Neuronal stem cell (in vitro differentiated cells): ENCODE results near the gene CAMTA1.

Source experiments
- DNase-seq: peaks from one replicate; pipeline ENCODE4 v3.0.0-alpha.2; 2013; ENCODE audit warnings: low spot score
- H2AFZ ChIP-seq: one replicate; pipeline ENCODE4 v1.6.1; 2013; ENCODE audit warnings: mild to moderate bottlenecking, low read length, inconsistent platforms
- H2AK5ac ChIP-seq: 2 replicates; pipeline ENCODE4 v1.6.1; 2013; ENCODE audit warnings: low read depth, mild to moderate bottlenecking, inconsistent platforms, low read length, moderate library complexity, mixed read lengths
- H2BK120ac ChIP-seq: 2 replicates; pipeline ENCODE4 v1.6.1; 2013; ENCODE audit warnings: low read depth, mild to moderate bottlenecking, inconsistent platforms, low read length, moderate library complexity, mixed read lengths
- H2BK12ac ChIP-seq: one replicate; pipeline ENCODE4 v1.6.1; 2013; ENCODE audit warnings: low read length, inconsistent platforms
- H2BK15ac ChIP-seq: 2 replicates; pipeline ENCODE4 v1.6.1; 2013; ENCODE audit warnings: mild to moderate bottlenecking, low read length, inconsistent platforms, mixed read lengths
- H2BK5ac ChIP-seq: one replicate; pipeline ENCODE4 v1.6.1; 2013; ENCODE audit warnings: inconsistent platforms, mild to moderate bottlenecking, low read length, moderate library complexity
- H3K14ac ChIP-seq: one replicate; pipeline ENCODE4 v1.6.1; 2013; ENCODE audit warnings: low read length, inconsistent platforms
- H3K18ac ChIP-seq: 2 replicates; pipeline ENCODE4 v1.6.1; 2013; ENCODE audit warnings: low read length, inconsistent platforms
- H3K23ac ChIP-seq: 2 replicates; pipeline ENCODE4 v1.6.1; 2013; ENCODE audit warnings: low read depth, mild to moderate bottlenecking, mixed read lengths, low read length, inconsistent platforms; ENCODE audit not compliant: poor library complexity
- H3K27ac ChIP-seq: replicated peaks from 3 replicates; pipeline ENCODE4 v1.5.1; 2013; ENCODE audit warnings: low read length, inconsistent platforms
- H3K27me3 ChIP-seq, 3 experiments: 2 replicates each; pipeline ENCODE4 v1.6.1; 2013; ENCODE audit warnings: low read length in 3 of 3, mild to moderate bottlenecking in 2 of 3, inconsistent platforms in 1 of 3, low read depth in 1 of 3, mixed read lengths in 1 of 3, moderate library complexity in 1 of 3; ENCODE audit not compliant: control insufficient read depth in 3 of 3, insufficient read depth in 3 of 3
- H3K36me3 ChIP-seq, 2 donors: replicated peaks in 1 of 2; 2 replicates each; pipeline ENCODE4 v1.6.1; 2013; ENCODE audit warnings: low read length in 2 of 2; ENCODE audit not compliant: control insufficient read depth in 2 of 2, insufficient read depth in 2 of 2
- H3K4ac ChIP-seq: 2 replicates; pipeline ENCODE4 v1.6.1; 2013; ENCODE audit warnings: inconsistent platforms, mild to moderate bottlenecking, low read length, moderate library complexity
- H3K4me1 ChIP-seq, 2 donors: 1 replicate in 1 of 2; 2 replicates in 1 of 2; pipeline ENCODE4 v1.6.1; 2013; ENCODE audit warnings: low read length in 2 of 2, low read depth in 1 of 2; ENCODE audit not compliant: control insufficient read depth in 2 of 2, insufficient read depth in 1 of 2
- H3K4me2 ChIP-seq: one replicate; pipeline ENCODE4 v1.6.1; 2013; ENCODE audit warnings: mild to moderate bottlenecking, low read length, inconsistent platforms; ENCODE audit not compliant: insufficient read depth, poor library complexity, severe bottlenecking
- H3K4me3 ChIP-seq, 2 donors: 2 replicates each; pipeline ENCODE4 v1.5.1; 2013; ENCODE audit warnings: low read length in 2 of 2, mild to moderate bottlenecking in 2 of 2, inconsistent platforms in 1 of 2, moderate library complexity in 1 of 2
- H3K79me1 ChIP-seq: one replicate; pipeline ENCODE4 v1.6.1; 2013; ENCODE audit warnings: low read depth, mild to moderate bottlenecking, inconsistent platforms, low read length, moderate library complexity
- H3K9ac ChIP-seq: one replicate; pipeline ENCODE4 v1.6.1; 2013; ENCODE audit warnings: mild to moderate bottlenecking, low read depth, low read length, inconsistent platforms; ENCODE audit not compliant: poor library complexity
- H3K9me3 ChIP-seq, 2 donors: replicated peaks in 1 of 2; 2 replicates each; pipeline versions ENCODE3 to v1.6.1; 2013; ENCODE audit warnings: low read length in 2 of 2, mild to moderate bottlenecking in 2 of 2, inconsistent platforms in 1 of 2, low read depth in 1 of 2, mixed read lengths in 1 of 2, moderate library complexity in 1 of 2; ENCODE audit not compliant: control insufficient read depth in 2 of 2, insufficient read depth in 1 of 2
- H4K8ac ChIP-seq: one replicate; pipeline ENCODE4 v1.6.1; 2013; ENCODE audit warnings: low read depth, mild to moderate bottlenecking, inconsistent platforms, low read length, moderate library complexity
- H4K91ac ChIP-seq: one replicate; pipeline ENCODE4 v1.6.1; 2013; ENCODE audit warnings: low read length, low read depth, mild to moderate bottlenecking, inconsistent platforms; ENCODE audit not compliant: poor library complexity
- WGBS, 2 donors: extraction: QIAGEN DNeasy Blood & Tissue Kit; methylation state at CpG; one replicate each; pipeline ENCODE4 v1.1.7; 2013; ENCODE audit warnings: missing lambda C conversion rate in 2 of 2, mixed read lengths in 1 of 2; ENCODE audit not compliant: insufficient read length in 2 of 2, insufficient replicate concordance in 1 of 2; ENCODE audit errors: extremely low coverage in 2 of 2; 5-methylcytosine and 5-hydroxymethylcytosine counted together

The CAMTA1 gene

GRCh38 chr1:7219031-7219430 lies 433.8 kb downstream of the CAMTA1 start:
- Histone ChIP-seq H3K23ac (no peak overlapping the region), H3K27ac (no peak overlapping the region)

GRCh38 chr1:7220007-7220406 lies 434.8 kb downstream of the CAMTA1 start:
- no peaks in the 10 kb centered on the region for H3K36me3 ChIP-seq
- no peak overlapping the region for H3K18ac ChIP-seq
- no peak overlapping the region for H3K14ac ChIP-seq
- no peaks in the 10 kb centered on the region for H3K4me1 ChIP-seq
- no peak overlapping the region for H3K4ac ChIP-seq
- H4K8ac ChIP-seq, result no peak overlapping the region
- H2BK15ac ChIP-seq, result no peak overlapping the region
- no CpG with 5 or more reads among the region's 10 CpGs for WGBS, 2 donors
- H2BK5ac ChIP-seq, result no peak overlapping the region
- H4K91ac ChIP-seq, result no peak overlapping the region
- no peak overlapping the region for H2AK5ac ChIP-seq
- H3K79me1 ChIP-seq, result no peaks in the 10 kb centered on the region
- H2BK12ac ChIP-seq, result no peak overlapping the region
- H3K9ac ChIP-seq, result no peak overlapping the region
- no peaks in the 10 kb centered on the region for H3K9me3 ChIP-seq
- H3K4me3 ChIP-seq, result no peak overlapping the region
- no peak overlapping the region for H2AFZ ChIP-seq
- H2BK120ac ChIP-seq, result no peak overlapping the region
- no peak overlapping the region for H3K4me2 ChIP-seq
- H3K23ac ChIP-seq, result no peak overlapping the region
- no peak for DNase-seq
- H3K27ac ChIP-seq, result no peak overlapping the region
- H3K27me3 ChIP-seq, result no peaks in the 10 kb centered on the region

More at GRCh38 chr1:7219031-7219430, 433.8 kb downstream of the CAMTA1 start:
- Histone ChIP-seq H3K27me3 (no peaks in the 10 kb centered on the region), H3K79me1 (no peaks in the 10 kb centered on the region), H3K4me2 (no peak overlapping the region), H3K9ac (no peak overlapping the region), H4K91ac (no peak overlapping the region), H2AK5ac (no peak overlapping the region), H2BK12ac (no peak overlapping the region), H3K18ac (no peak overlapping the region), H4K8ac (no peak overlapping the region), H3K9me3 (no peaks in the 10 kb centered on the region), H2AFZ (no peak overlapping the region), H2BK15ac (no peak overlapping the region), H2BK120ac (no peak overlapping the region), H3K4me1 (no peaks in the 10 kb centered on the region), H2BK5ac (no peak overlapping the region), H3K14ac (no peak overlapping the region), H3K4me3 (no peak overlapping the region), H3K4ac (no peak overlapping the region), H3K36me3 (no peaks in the 10 kb centered on the region)
- no CpG with 5 or more reads among the region's 10 CpGs for WGBS, 2 donors
- no peak for DNase-seq

GRCh38 chr1:7220712-7221252 lies 435.5 kb downstream of the CAMTA1 start:
- no peak overlapping the region for H2BK5ac ChIP-seq
- WGBS, 2 donors, result no CpG with 5 or more reads among the region's 13 CpGs
- no peak overlapping the region for H3K27ac ChIP-seq
- H3K4ac ChIP-seq, result no peak overlapping the region
- H4K91ac ChIP-seq, result no peak overlapping the region
- no peak overlapping the region for H3K4me2 ChIP-seq
- no peak overlapping the region for H2BK120ac ChIP-seq
- H3K27me3 ChIP-seq, result no peaks in the 10 kb centered on the region
- H3K4me3 ChIP-seq, result no peak overlapping the region
- no peak for DNase-seq
- H2AK5ac ChIP-seq, result no peak overlapping the region
- H3K36me3 ChIP-seq, result no peaks in the 10 kb centered on the region
- no peak overlapping the region for H3K23ac ChIP-seq
- H2AFZ ChIP-seq, result no peak overlapping the region
- no peaks in the 10 kb centered on the region for H3K9me3 ChIP-seq
- no peak overlapping the region for H2BK12ac ChIP-seq
- no peaks in the 10 kb centered on the region for H3K79me1 ChIP-seq
- H3K9ac ChIP-seq, result no peak overlapping the region
- no peak overlapping the region for H4K8ac ChIP-seq
- H3K14ac ChIP-seq, result no peak overlapping the region
- no peak overlapping the region for H3K18ac ChIP-seq
- no peak overlapping the region for H2BK15ac ChIP-seq
- no peaks in the 10 kb centered on the region for H3K4me1 ChIP-seq

- DNase-seq, result no peak
- Histone ChIP-seq H3K14ac (peak overlapping the region; percentile 17), H3K23ac (peak overlapping the region; percentile 11), H3K18ac (no peak overlapping the region), H4K8ac (no peak overlapping the region), H2BK15ac (no peak overlapping the region), H3K4me3 (no peak overlapping the region), H3K36me3 (no peaks in the 10 kb centered on the region), H3K9ac (peak overlapping the region; percentile 64), H3K4ac (no peak overlapping the region), H2BK5ac (no peak overlapping the region), H2BK120ac (no peak overlapping the region), H3K79me1 (no peaks in the 10 kb centered on the region), H3K4me1 (no peaks in the 10 kb centered on the region), H4K91ac (no peak overlapping the region), H3K27ac (no peak overlapping the region), H2AK5ac (peak overlapping the region; percentile 39), H3K9me3 (no peaks in the 10 kb centered on the region), H3K4me2 (no peak overlapping the region), H2AFZ (no peak overlapping the region), H3K27me3 (no peaks in the 10 kb centered on the region), H2BK12ac (no peak overlapping the region)
- no CpG with 5 or more reads among the region's 15 CpGs for WGBS, 2 donors
Observed at GRCh38 chr1:7221826-7222694, 436.8 kb downstream of the CAMTA1 start.
